HepG2 (cell line): ENCODE measurements around the gene XPR1. TPM values are rescaled to one million over a fixed set of nuclear protein-coding genes. Genes with fewer than 3 reads are reported as not detected.

Experiments used
- ATAC-seq: fragments of 200-7000 bp; cut with Tn5 transposase; 3 replicates; pipeline ENCODE4 v1.9.1; 2020; ENCODE audit warnings: mild to moderate bottlenecking, moderate library complexity
- BruUV-seq: library from RNA; stranded (reverse); fragments of 400-500 nt; replicated peaks from 2 replicates; lab custom pipeline; 2021; lab: Mats Ljungman, UMichigan
- CTCF ChIA-PET: fragments of 300-600 bp; formaldehyde crosslinking; extraction: SDS; loops from one replicate; lab custom pipeline; 2021; ENCODE audit warnings: low total read pairs, inconsistent platforms, low intra/inter-chr PET ratio; lab: Yijun Ruan, JAX
- POLR2A ChIA-PET: fragments of 350-600 bp; sonication (Branson Sonifier 250); formaldehyde crosslinking; loops from one replicate; lab custom pipeline; 2020; ENCODE audit warnings: antibody characterized with exemption, inconsistent platforms; lab: Yijun Ruan, JAX
- DNase-seq: peaks from one replicate; pipeline ENCODE4 v3.0.0-alpha.2; 2015; ENCODE audit warnings: low spot score
- FAIRE-seq: peaks from 3 replicates; lab custom pipeline; 2011; peaks lifted over from hg19 to GRCh38; lab: Jason Lieb, UNC
- H2AFZ ChIP-seq: one replicate; pipeline ENCODE4 v1.6.1; 2011; ENCODE audit warnings: low read length, inconsistent platforms
- H3K27ac ChIP-seq: fragments of 300-600 bp; 3 replicates; pipeline ENCODE4 v1.8.0; 2011; ENCODE audit warnings: mixed run types, mild to moderate bottlenecking, mixed read lengths, low read length, inconsistent platforms; ENCODE audit not compliant: insufficient read depth; ENCODE audit errors: extremely low read length
- H3K27me3 ChIP-seq, 2 experiments: fragments of 200-600 bp in 1 of 2; 2 replicates in 1 of 2; 3 replicates in 1 of 2; pipeline versions ENCODE4 v1.6.0 to v1.8.0; 2011; ENCODE audit warnings: low read length in 2 of 2, mild to moderate bottlenecking in 2 of 2, moderate library complexity in 2 of 2, inconsistent platforms in 1 of 2; ENCODE audit not compliant: insufficient read depth in 2 of 2, control insufficient read depth in 1 of 2
- H3K36me3 ChIP-seq, 2 experiments: fragments of 200-600 bp in 1 of 2; replicated peaks in 1 of 2; 2 replicates in 1 of 2; 3 replicates in 1 of 2; pipeline versions ENCODE4 v1.5.1 to v1.8.0; 2011; ENCODE audit warnings: low read length in 2 of 2, inconsistent platforms in 1 of 2; ENCODE audit not compliant: insufficient read depth in 2 of 2, control insufficient read depth in 1 of 2
- H3K4me1 ChIP-seq: 2 replicates; pipeline ENCODE4 v1.5.1; 2012; ENCODE audit warnings: low read length, inconsistent platforms; ENCODE audit not compliant: insufficient read depth
- H3K4me2 ChIP-seq: 2 replicates; pipeline ENCODE4 v1.6.0; 2011; ENCODE audit warnings: low read depth, low read length, inconsistent platforms
- H3K4me3 ChIP-seq, 3 experiments: fragments of 200-600 bp in 1 of 3; sonication (generic), shearing (Covaris generic) in 1 of 3; replicated peaks in 1 of 3; 2 replicates each; pipeline ENCODE4 v1.5.1; 2011 to 2016; ENCODE audit warnings: low read length in 3 of 3, inconsistent platforms in 2 of 3, low read depth in 2 of 3, mild to moderate bottlenecking in 2 of 3, control low read depth in 1 of 3, mixed read lengths in 1 of 3; ENCODE audit not compliant: insufficient read depth in 1 of 3
- H3K79me2 ChIP-seq: one replicate; pipeline ENCODE4 v1.6.1; 2011; ENCODE audit warnings: low read length, inconsistent platforms; ENCODE audit not compliant: insufficient read depth
- H3K9ac ChIP-seq: 2 replicates; pipeline ENCODE4 v1.6.0; 2011; ENCODE audit warnings: mild to moderate bottlenecking, low read depth, low read length, inconsistent platforms; ENCODE audit not compliant: insufficient read depth
- H3K9me3 ChIP-seq: 2 replicates; pipeline ENCODE4 v1.5.1; 2012; ENCODE audit warnings: mild to moderate bottlenecking, low read length
- H4K20me1 ChIP-seq: 2 replicates; pipeline ENCODE4 v1.6.0; 2011; ENCODE audit warnings: inconsistent platforms, mild to moderate bottlenecking, low read length, moderate library complexity; ENCODE audit not compliant: insufficient read depth
- CTCF ChIP-seq: sonication (generic); formaldehyde crosslinking; IDR thresholded peaks from 2 replicates; pipeline ENCODE4 v1.5.0; 2020; ENCODE audit warnings: mild to moderate bottlenecking, missing genetic modification reagents, moderate library complexity
- REXO4 ChIP-seq: sonication (generic); formaldehyde crosslinking; IDR thresholded peaks from 2 replicates; pipeline ENCODE4 v1.8.0; 2022; ENCODE audit warnings: missing genetic modification reagents, mild to moderate bottlenecking, borderline replicate concordance
- SAFB2 ChIP-seq: sonication (generic); formaldehyde crosslinking; IDR thresholded peaks from 2 replicates; pipeline ENCODE4 v1.5.1; 2020; ENCODE audit warnings: missing genetic modification reagents, low read depth, mild to moderate bottlenecking, borderline replicate concordance
- SMC3 ChIP-seq: IDR thresholded peaks from 2 replicates; pipeline ENCODE4 v1.6.1; 2011; ENCODE audit warnings: low read length, improper control_type of control experiment
- SRF ChIP-seq: IDR thresholded peaks from 2 replicates; pipeline ENCODE4 v1.6.1; 2011; ENCODE audit warnings: mild to moderate bottlenecking, low read depth, low read length, moderate library complexity
- STAG1 ChIP-seq: sonication (generic); formaldehyde crosslinking; IDR thresholded peaks from 2 replicates; pipeline ENCODE4 v1.4.0; 2020; ENCODE audit warnings: missing genetic modification reagents
- STAT5B ChIP-seq: sonication (generic); formaldehyde crosslinking; IDR thresholded peaks from 2 replicates; pipeline ENCODE4 v1.4.0; 2020; ENCODE audit warnings: missing genetic modification reagents
- U2AF1 ChIP-seq: fragments of 200-400 bp; formaldehyde crosslinking; optimal IDR thresholded peaks from 2 replicates; pipeline ENCODE3; 2017; ENCODE audit warnings: mild to moderate bottlenecking, low read depth, low read length
- ZBTB34 ChIP-seq: sonication (generic); formaldehyde crosslinking; IDR thresholded peaks from 2 replicates; pipeline ENCODE4 v1.8.0; 2022; ENCODE audit warnings: mild to moderate bottlenecking, missing genetic modification reagents
- ZBTB37 ChIP-seq: sonication (generic); formaldehyde crosslinking; IDR thresholded peaks from 2 replicates; pipeline ENCODE4 v1.4.0; 2020; ENCODE audit warnings: mild to moderate bottlenecking, missing genetic modification reagents
- ZSCAN25 ChIP-seq: sonication (generic); formaldehyde crosslinking; IDR thresholded peaks from 2 replicates; pipeline ENCODE4 v1.8.0; 2022; ENCODE audit warnings: mild to moderate bottlenecking, missing genetic modification reagents
- WGBS: methylation state at CpG from one replicate; pipeline ENCODE4 v1.1.6; 2017; ENCODE audit warnings: low lambda C conversion rate; 5-methylcytosine and 5-hydroxymethylcytosine counted together
- in situ Hi-C: cut with HindIII; loops from 2 replicates; pipeline ENCODE4 v1.10.0; 2017; ENCODE audit warnings: low pct_unique_long_range_greater_than_20kb; ENCODE audit not compliant: extremely low pct_ligation_motif_present
- intact Hi-C: fragments of 100-400 bp; cut with micrococcal nuclease; formaldehyde crosslinking; loops from one replicate; pipeline ENCODE4 v1.10.0; 2022; ENCODE audit not compliant: unreplicated experiment
- polyA plus RNA-seq, 8 experiments: library from polyadenylated mRNA; depleted of rRNA in 3 of 8; stranded (reverse) in 7 of 8; unstranded in 1 of 8; fragments of >200 nt; fragmentation: Illumina TruSeq in 4 of 8; extraction: Trizol in 4 of 8; gene quantifications; 2 replicates each; pipeline versions ENCODE4 v1.2.1 to v1.2.3, GENCODE V29; 2011 to 2016; ENCODE audit warnings: low read depth in 4 of 8, missing spikeins in 1 of 8, mixed read lengths in 1 of 8; ENCODE audit not compliant: insufficient read depth in 1 of 8
- total RNA-seq, 5 experiments: library from RNA; depleted of rRNA; stranded (reverse); fragments of >200 nt; fragmentation: Illumina TruSeq; extraction: Trizol; gene quantifications; 2 replicates each; pipeline ENCODE4 v1.2.3, GENCODE V29; 2016; ENCODE audit warnings: low read depth in 1 of 5
- TF ChIP-seq, protein P1 (sequence below): sonication (generic); formaldehyde crosslinking; IDR thresholded peaks from 2 replicates; pipeline ENCODE4 v1.5.0; 2020; ENCODE audit warnings: mild to moderate bottlenecking, missing genetic modification reagents

Gene XPR1
- total and polyA plus RNA-seq, 2 of the 13 experiments (the other 11 are each of a cell fraction or from before 2014, with no cell fraction given) = 22.3 to 23.6 TPM

- H3K4me3 ChIP-seq = no peak overlapping the region
- no peaks in the 10 kb centered on the region; a peak in 1 of 5 replicates for H3K27me3 ChIP-seq
- H3K27ac ChIP-seq = no peak overlapping the region
- H3K79me2 ChIP-seq = no peaks in the 10 kb centered on the region
- DNase-seq (no peak), FAIRE-seq (peak; percentile 15), ATAC-seq (peak; percentile 59)
- 37% methylated on average over 3 of the region's 3 CpGs for WGBS
- ChIA-PET CTCF (no interaction called here), POLR2A (no interaction called here)
- TF ChIP-seq ZBTB34 (CRISPR knock-in tag) = no peak
- no peak for TF ChIP-seq ZSCAN25
- TF ChIP-seq U2AF1 = no peak
- no peak for TF ChIP-seq ZBTB37 (CRISPR knock-in tag)
- TF ChIP-seq SAFB2 = no peak
- peak; percentile 40; the same call in 1 of the 2 replicates for TF ChIP-seq SMC3
- TF ChIP-seq STAT5B (CRISPR knock-in tag) = no peak
- no peak for TF ChIP-seq REXO4 (CRISPR knock-in tag)
- TF ChIP-seq STAG1 = peak; percentile 25
- TF ChIP-seq SRF = no peak
- TF ChIP-seq CTCF (CRISPR knock-in tag) = no peak
- TF ChIP-seq, protein P1, sequence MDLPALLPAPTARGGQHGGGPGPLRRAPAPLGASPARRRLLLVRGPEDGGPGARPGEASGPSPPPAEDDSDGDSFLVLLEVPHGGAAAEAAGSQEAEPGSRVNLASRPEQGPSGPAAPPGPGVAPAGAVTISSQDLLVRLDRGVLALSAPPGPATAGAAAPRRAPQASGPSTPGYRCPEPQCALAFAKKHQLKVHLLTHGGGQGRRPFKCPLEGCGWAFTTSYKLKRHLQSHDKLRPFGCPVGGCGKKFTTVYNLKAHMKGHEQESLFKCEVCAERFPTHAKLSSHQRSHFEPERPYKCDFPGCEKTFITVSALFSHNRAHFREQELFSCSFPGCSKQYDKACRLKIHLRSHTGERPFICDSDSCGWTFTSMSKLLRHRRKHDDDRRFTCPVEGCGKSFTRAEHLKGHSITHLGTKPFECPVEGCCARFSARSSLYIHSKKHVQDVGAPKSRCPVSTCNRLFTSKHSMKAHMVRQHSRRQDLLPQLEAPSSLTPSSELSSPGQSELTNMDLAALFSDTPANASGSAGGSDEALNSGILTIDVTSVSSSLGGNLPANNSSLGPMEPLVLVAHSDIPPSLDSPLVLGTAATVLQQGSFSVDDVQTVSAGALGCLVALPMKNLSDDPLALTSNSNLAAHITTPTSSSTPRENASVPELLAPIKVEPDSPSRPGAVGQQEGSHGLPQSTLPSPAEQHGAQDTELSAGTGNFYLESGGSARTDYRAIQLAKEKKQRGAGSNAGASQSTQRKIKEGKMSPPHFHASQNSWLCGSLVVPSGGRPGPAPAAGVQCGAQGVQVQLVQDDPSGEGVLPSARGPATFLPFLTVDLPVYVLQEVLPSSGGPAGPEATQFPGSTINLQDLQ (CRISPR knock-in tag) = no peak
- in situ Hi-C loops (no loop called here), intact Hi-C loops (no loop called here)
- no peaks in the 10 kb centered on the region for H3K36me3 ChIP-seq
- H3K4me2 ChIP-seq = no peak overlapping the region
- H3K9me3 ChIP-seq = no peaks in the 10 kb centered on the region
- H2AFZ ChIP-seq = no peak overlapping the region
- H3K9ac ChIP-seq = no peak overlapping the region
- no peaks in the 10 kb centered on the region for H3K4me1 ChIP-seq
- BruUV-seq = no TSS peak
- H4K20me1 ChIP-seq = no peaks in the 10 kb centered on the region
Measured at GRCh38 chr1:180623579-180624347, 8.1 kb upstream of the XPR1 start.
